ENCODE results near the gene TSHZ2. TPM values are rescaled to one million over a fixed set of nuclear protein-coding genes. Genes with fewer than 3 reads are reported as not detected.

Gene TSHZ2
- total RNA-seq, 1 donor from 2014 or later: 22.9 TPM

DNA sequence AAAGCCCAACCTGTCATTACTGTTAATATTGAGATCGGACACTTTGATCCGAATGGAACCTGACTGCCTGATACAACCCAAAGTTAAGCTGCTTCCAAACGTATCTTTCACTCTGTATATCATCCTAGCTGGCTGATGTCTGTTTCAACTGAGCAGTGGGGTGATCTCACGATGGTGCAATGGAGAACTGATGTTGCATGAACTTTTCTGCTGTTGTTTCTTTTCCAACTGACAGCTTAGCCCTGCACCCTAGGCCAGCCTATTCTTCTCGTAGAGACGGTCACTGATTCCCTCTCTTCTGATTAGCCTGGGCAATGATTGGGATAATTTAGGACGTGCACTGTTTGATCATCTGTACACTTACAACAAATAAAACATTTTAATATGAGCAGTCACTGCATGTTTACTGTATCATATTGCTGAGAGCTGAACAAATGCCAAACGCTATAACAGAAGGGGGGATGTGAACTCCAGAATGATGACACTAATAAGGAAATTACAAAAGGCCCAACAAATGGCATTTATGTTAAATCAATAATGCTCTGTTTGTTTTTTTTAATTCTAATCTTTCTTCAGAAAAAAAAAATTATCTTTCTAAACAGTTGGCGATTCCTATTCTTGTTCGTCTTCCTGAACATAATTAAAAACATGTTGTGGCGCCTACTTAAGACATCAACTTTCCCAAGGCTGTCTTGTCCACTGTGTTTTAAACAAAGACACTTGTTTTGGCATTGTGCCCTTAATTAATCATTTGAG, 436.7 kb downstream of the TSHZ2 start:
- Mint-ChIP-seq H3K9me3 (ENCODE audit: low read depth) (no peaks in the 10 kb centered on the region), H3K36me3 (ENCODE audit: insufficient read depth) (no peaks in the 10 kb centered on the region), H3K27ac (no peak overlapping the region), H3K27me3 (no peaks in the 10 kb centered on the region), H3K4me3 (ENCODE audit: low read depth) (no peak overlapping the region), H3K4me1 (ENCODE audit: low read depth) (peaks cover 23% of the 10 kb centered on the region)
- DNase-seq (ENCODE audit: low spot score, unreplicated experiment): no peak
- TF ChIP-seq, protein P1, sequence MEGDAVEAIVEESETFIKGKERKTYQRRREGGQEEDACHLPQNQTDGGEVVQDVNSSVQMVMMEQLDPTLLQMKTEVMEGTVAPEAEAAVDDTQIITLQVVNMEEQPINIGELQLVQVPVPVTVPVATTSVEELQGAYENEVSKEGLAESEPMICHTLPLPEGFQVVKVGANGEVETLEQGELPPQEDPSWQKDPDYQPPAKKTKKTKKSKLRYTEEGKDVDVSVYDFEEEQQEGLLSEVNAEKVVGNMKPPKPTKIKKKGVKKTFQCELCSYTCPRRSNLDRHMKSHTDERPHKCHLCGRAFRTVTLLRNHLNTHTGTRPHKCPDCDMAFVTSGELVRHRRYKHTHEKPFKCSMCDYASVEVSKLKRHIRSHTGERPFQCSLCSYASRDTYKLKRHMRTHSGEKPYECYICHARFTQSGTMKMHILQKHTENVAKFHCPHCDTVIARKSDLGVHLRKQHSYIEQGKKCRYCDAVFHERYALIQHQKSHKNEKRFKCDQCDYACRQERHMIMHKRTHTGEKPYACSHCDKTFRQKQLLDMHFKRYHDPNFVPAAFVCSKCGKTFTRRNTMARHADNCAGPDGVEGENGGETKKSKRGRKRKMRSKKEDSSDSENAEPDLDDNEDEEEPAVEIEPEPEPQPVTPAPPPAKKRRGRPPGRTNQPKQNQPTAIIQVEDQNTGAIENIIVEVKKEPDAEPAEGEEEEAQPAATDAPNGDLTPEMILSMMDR (IDR thresholded peaks at IDR 0.05; ENCODE audit: unreplicated experiment): no peak

DNA sequence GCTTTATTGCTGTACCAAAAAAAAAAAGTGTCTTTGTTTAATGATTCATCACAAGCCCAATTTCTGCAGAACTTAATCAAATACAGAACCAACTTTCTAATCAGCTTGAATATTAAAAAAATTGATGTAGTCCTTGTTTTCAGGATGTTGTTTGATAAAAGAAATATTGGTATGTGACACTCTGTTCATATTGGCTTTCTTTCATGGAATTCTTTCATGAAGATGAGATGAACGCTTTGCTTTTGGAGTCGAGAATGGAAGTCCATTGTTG, 437.2 kb downstream of the TSHZ2 start:
- Mint-ChIP-seq H3K27ac (peak overlapping the region; percentile 64), H3K27me3 (no peaks in the 10 kb centered on the region), H3K36me3 (ENCODE audit: insufficient read depth) (no peaks in the 10 kb centered on the region), H3K4me3 (ENCODE audit: low read depth) (no peak overlapping the region), H3K4me1 (ENCODE audit: low read depth) (peaks cover 23% of the 10 kb centered on the region), H3K9me3 (ENCODE audit: low read depth) (no peaks in the 10 kb centered on the region)
- TF ChIP-seq, protein P1 (IDR thresholded peaks at IDR 0.05; ENCODE audit: unreplicated experiment): no peak
- DNase-seq (ENCODE audit: low spot score, unreplicated experiment): no peak

DNA sequence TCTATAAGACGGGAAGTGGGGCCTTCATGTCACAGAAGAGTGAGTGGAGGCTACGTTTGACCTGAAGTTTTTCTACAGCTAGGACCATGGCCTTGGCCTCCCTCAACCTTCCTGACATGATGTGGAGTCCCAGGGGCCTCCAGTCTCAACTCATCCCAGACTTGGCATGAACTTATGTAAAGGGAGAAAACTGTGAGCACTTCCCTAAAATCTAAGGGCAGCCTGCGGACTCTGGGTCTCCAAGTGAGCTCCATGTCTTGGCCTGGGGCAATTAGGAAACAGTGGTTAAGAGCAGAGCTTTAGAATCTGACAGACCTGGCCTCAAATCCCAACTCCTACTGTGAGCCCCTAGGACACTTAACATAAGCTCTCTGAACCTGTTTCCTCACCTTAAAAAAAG, 439.0 kb downstream of the TSHZ2 start:
- H3K36me3 Mint-ChIP-seq (ENCODE audit: insufficient read depth): no peaks in the 10 kb centered on the region
- no peaks in the 10 kb centered on the region for H3K9me3 Mint-ChIP-seq (ENCODE audit: low read depth)
- no peak overlapping the region for H3K27ac Mint-ChIP-seq
- H3K4me1 Mint-ChIP-seq (ENCODE audit: low read depth): peaks cover 23% of the 10 kb centered on the region
- no peak overlapping the region for H3K4me3 Mint-ChIP-seq (ENCODE audit: low read depth)
- H3K27me3 Mint-ChIP-seq: no peaks in the 10 kb centered on the region
- no peak for DNase-seq (ENCODE audit: low spot score, unreplicated experiment)
- TF ChIP-seq, protein P1 (IDR thresholded peaks at IDR 0.05; ENCODE audit: unreplicated experiment): no peak

DNA sequence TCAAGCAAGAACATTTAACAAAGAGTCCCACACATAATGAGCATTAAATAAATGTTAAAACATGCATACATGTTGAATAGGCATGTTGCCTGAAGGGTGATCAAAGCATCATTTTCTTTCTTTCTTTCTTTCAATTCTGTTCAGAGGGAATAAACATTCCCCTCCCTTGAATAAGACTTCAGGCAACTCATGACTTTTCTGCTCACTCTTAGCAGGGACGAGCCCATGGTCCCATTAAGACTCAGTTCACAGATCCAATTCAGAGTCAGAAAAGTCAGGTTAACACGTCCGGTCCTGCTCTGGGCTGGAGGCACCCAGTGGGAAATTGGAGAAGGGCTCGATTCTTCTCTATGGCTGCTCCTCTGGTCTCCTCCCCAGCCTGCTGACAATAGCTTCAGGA, 439.7 kb downstream of the TSHZ2 start:
- TF ChIP-seq, protein P1 (IDR thresholded peaks at IDR 0.05; ENCODE audit: unreplicated experiment): no peak
- no peaks in the 10 kb centered on the region for H3K9me3 Mint-ChIP-seq (ENCODE audit: low read depth)
- no peak overlapping the region for H3K4me3 Mint-ChIP-seq (ENCODE audit: low read depth)
- H3K27me3 Mint-ChIP-seq: no peaks in the 10 kb centered on the region
- DNase-seq (ENCODE audit: low spot score, unreplicated experiment): no peak
- peaks cover 23% of the 10 kb centered on the region for H3K4me1 Mint-ChIP-seq (ENCODE audit: low read depth)
- H3K36me3 Mint-ChIP-seq (ENCODE audit: insufficient read depth): no peaks in the 10 kb centered on the region
- H3K27ac Mint-ChIP-seq: peak overlapping the region; percentile 68

DNA sequence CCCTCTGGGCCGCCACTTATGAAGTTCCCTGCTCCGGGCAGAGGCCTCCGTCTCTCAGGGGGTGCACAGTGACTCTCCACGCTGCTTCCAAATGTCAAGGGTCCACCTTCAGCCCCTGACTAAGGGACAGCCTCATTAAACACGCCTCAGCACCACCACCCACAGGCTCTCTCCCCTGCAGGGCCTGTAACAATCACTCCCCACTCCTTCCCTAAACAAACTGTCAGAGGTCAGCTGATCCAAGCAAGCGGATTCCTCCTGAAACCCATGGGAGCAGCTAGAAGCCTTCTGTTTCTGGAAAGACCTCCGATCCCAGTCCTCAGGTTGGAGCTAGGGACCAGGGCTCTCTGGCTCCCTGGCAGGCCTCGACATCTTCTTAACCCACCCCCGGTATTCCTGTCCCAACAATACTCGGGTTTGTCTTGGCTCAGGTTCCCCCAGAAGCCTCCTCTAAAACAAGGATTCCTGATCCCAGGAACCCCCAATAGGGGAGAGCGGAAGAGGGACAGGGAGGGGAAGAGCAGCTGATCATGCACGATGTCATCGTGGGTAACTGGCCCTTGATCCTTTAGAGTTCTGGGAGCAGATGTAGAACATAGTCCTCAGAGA, 440.5 kb downstream of the TSHZ2 start:
- Mint-ChIP-seq H3K9me3 (ENCODE audit: low read depth) (no peaks in the 10 kb centered on the region), H3K4me1 (ENCODE audit: low read depth) (peaks cover 21% of the 10 kb centered on the region), H3K27ac (peak overlapping the region; percentile 76), H3K27me3 (no peaks in the 10 kb centered on the region), H3K4me3 (ENCODE audit: low read depth) (peak overlapping the region; percentile 9), H3K36me3 (ENCODE audit: insufficient read depth) (no peaks in the 10 kb centered on the region)
- TF ChIP-seq, protein P1 (IDR thresholded peaks at IDR 0.05; ENCODE audit: unreplicated experiment): no peak
- no peak for DNase-seq (ENCODE audit: low spot score, unreplicated experiment)

Measured in progenitor cell of endocrine pancreas (in vitro differentiated cells).